ENCODE results near the gene TCOF1.
A peak's percentile ranks its signal among the peaks of the same experiment; 100 is the strongest.

TCOF1 gene

GRCh38 chr5:150400316-150401075 is 43.0 kb downstream of the TCOF1 start:
- no peak overlapping the region for H3K4ac ChIP-seq (ENCODE audit: low read length)
- no peak overlapping the region for H2BK120ac ChIP-seq (ENCODE audit: low read depth, low read length)
- no peak overlapping the region for H4K8ac ChIP-seq (ENCODE audit: low read depth, low read length)
- no peaks in the 10 kb centered on the region for H3K79me1 ChIP-seq (ENCODE audit: low read depth, low read length)
- H2AFZ ChIP-seq (ENCODE audit: low read length) = no peak overlapping the region
- peak overlapping the region; percentile 49 for H4K91ac ChIP-seq (ENCODE audit: low read depth, low read length, poor library complexity)
- H3K23ac ChIP-seq (ENCODE audit: low read depth, low read length, poor library complexity) = no peak overlapping the region
- no peak overlapping the region for H3K4me3 ChIP-seq (ENCODE audit: low read length in 2 of 2)
- no peak overlapping the region for H3K14ac ChIP-seq (ENCODE audit: low read length)
- H3K18ac ChIP-seq (ENCODE audit: low read length) = no peak overlapping the region
- peaks cover 59 to 75% of the 10 kb centered on the region in 2 donors for H3K36me3 ChIP-seq (replicated peaks in 1 of 2; ENCODE audit: control insufficient read depth in 2 of 2, insufficient read depth in 2 of 2, low read length in 2 of 2)
- no peaks in the 10 kb centered on the region for H3K4me1 ChIP-seq (ENCODE audit: control insufficient read depth in 2 of 2, insufficient read depth in 1 of 2, low read depth in 1 of 2, low read length in 2 of 2)
- no peak overlapping the region for H3K27ac ChIP-seq (replicated peaks; ENCODE audit: low read length)
- no peak overlapping the region for H3K4me2 ChIP-seq (ENCODE audit: insufficient read depth, low read length, poor library complexity, severe bottlenecking)
- H3K27me3 ChIP-seq (ENCODE audit: control insufficient read depth in 3 of 3, insufficient read depth in 3 of 3, low read depth in 1 of 3, low read length in 3 of 3) = no peaks in the 10 kb centered on the region
- H2BK5ac ChIP-seq (ENCODE audit: low read length) = no peak overlapping the region
- WGBS, 2 donors (ENCODE audit: extremely low coverage in 2 of 2, insufficient read length in 2 of 2, insufficient replicate concordance in 1 of 2) = no CpG with 5 or more reads among the region's 12 CpGs
- no peak overlapping the region for H2AK5ac ChIP-seq (ENCODE audit: low read depth, low read length)
- no peak for DNase-seq (ENCODE audit: low spot score)
- no peak overlapping the region for H2BK15ac ChIP-seq (ENCODE audit: low read length)
- H3K9me3 ChIP-seq (replicated peaks in 1 of 2; ENCODE audit: control insufficient read depth in 2 of 2, insufficient read depth in 1 of 2, low read depth in 1 of 2, low read length in 2 of 2) = no peaks in the 10 kb centered on the region
- H2BK12ac ChIP-seq (ENCODE audit: low read length) = no peak overlapping the region
- no peak overlapping the region for H3K9ac ChIP-seq (ENCODE audit: low read depth, low read length, poor library complexity)

GRCh38 chr5:150401076-150401375 is 43.5 kb downstream of the TCOF1 start:
- Histone ChIP-seq H3K9me3 (replicated peaks in 1 of 2; ENCODE audit: control insufficient read depth in 2 of 2, insufficient read depth in 1 of 2, low read depth in 1 of 2, low read length in 2 of 2) (no peaks in the 10 kb centered on the region), H3K4me1 (ENCODE audit: control insufficient read depth in 2 of 2, insufficient read depth in 1 of 2, low read depth in 1 of 2, low read length in 2 of 2) (no peaks in the 10 kb centered on the region), H3K18ac (ENCODE audit: low read length) (no peak overlapping the region), H2BK120ac (ENCODE audit: low read depth, low read length) (no peak overlapping the region), H2AFZ (ENCODE audit: low read length) (no peak overlapping the region), H3K79me1 (ENCODE audit: low read depth, low read length) (no peaks in the 10 kb centered on the region), H3K23ac (ENCODE audit: low read depth, low read length, poor library complexity) (no peak overlapping the region), H3K4ac (ENCODE audit: low read length) (no peak overlapping the region), H3K4me3 (ENCODE audit: low read length in 2 of 2) (no peak overlapping the region), H3K9ac (ENCODE audit: low read depth, low read length, poor library complexity) (no peak overlapping the region), H2AK5ac (ENCODE audit: low read depth, low read length) (no peak overlapping the region), H2BK12ac (ENCODE audit: low read length) (no peak overlapping the region), H3K27me3 (ENCODE audit: control insufficient read depth in 3 of 3, insufficient read depth in 3 of 3, low read depth in 1 of 3, low read length in 3 of 3) (no peaks in the 10 kb centered on the region), H3K27ac (replicated peaks; ENCODE audit: low read length) (no peak overlapping the region), H3K4me2 (ENCODE audit: insufficient read depth, low read length, poor library complexity, severe bottlenecking) (no peak overlapping the region), H3K36me3 (replicated peaks in 1 of 2; ENCODE audit: control insufficient read depth in 2 of 2, insufficient read depth in 2 of 2, low read length in 2 of 2) (peaks cover 55 to 70% of the 10 kb centered on the region in 2 donors), H4K91ac (ENCODE audit: low read depth, low read length, poor library complexity) (no peak overlapping the region), H2BK15ac (ENCODE audit: low read length) (no peak overlapping the region), H2BK5ac (ENCODE audit: low read length) (no peak overlapping the region), H3K14ac (ENCODE audit: low read length) (no peak overlapping the region), H4K8ac (ENCODE audit: low read depth, low read length) (no peak overlapping the region)
- DNase-seq (ENCODE audit: low spot score) = no peak
- no CpG with 5 or more reads among the region's 3 CpGs for WGBS, 2 donors (ENCODE audit: extremely low coverage in 2 of 2, insufficient read length in 2 of 2, insufficient replicate concordance in 1 of 2)

- H4K8ac ChIP-seq (ENCODE audit: low read depth, low read length) = no peak overlapping the region
- no peak overlapping the region for H3K9ac ChIP-seq (ENCODE audit: low read depth, low read length, poor library complexity)
- WGBS, 2 donors (ENCODE audit: extremely low coverage in 2 of 2, insufficient read length in 2 of 2, insufficient replicate concordance in 1 of 2) = no CpG with 5 or more reads among the region's 11 CpGs
- no peak overlapping the region for H3K27ac ChIP-seq (replicated peaks; ENCODE audit: low read length)
- H2AFZ ChIP-seq (ENCODE audit: low read length) = no peak overlapping the region
- no peak for DNase-seq (ENCODE audit: low spot score)
- H3K18ac ChIP-seq (ENCODE audit: low read length) = no peak overlapping the region
- H3K14ac ChIP-seq (ENCODE audit: low read length) = no peak overlapping the region
- peak overlapping the region in 1 of 2 donors; percentile 25 for H3K4me3 ChIP-seq (ENCODE audit: low read length in 2 of 2)
- H4K91ac ChIP-seq (ENCODE audit: low read depth, low read length, poor library complexity) = no peak overlapping the region
- H3K4me1 ChIP-seq (ENCODE audit: control insufficient read depth in 2 of 2, insufficient read depth in 1 of 2, low read depth in 1 of 2, low read length in 2 of 2) = no peaks in the 10 kb centered on the region
- H3K36me3 ChIP-seq (replicated peaks in 1 of 2; ENCODE audit: control insufficient read depth in 2 of 2, insufficient read depth in 2 of 2, low read length in 2 of 2) = peaks cover 49 to 64% of the 10 kb centered on the region in 2 donors
- H2BK12ac ChIP-seq (ENCODE audit: low read length) = no peak overlapping the region
- peaks cover under 1% of the 10 kb centered on the region for H3K79me1 ChIP-seq (ENCODE audit: low read depth, low read length)
- H2BK120ac ChIP-seq (ENCODE audit: low read depth, low read length) = no peak overlapping the region
- H2AK5ac ChIP-seq (ENCODE audit: low read depth, low read length) = no peak overlapping the region
- H3K4ac ChIP-seq (ENCODE audit: low read length) = no peak overlapping the region
- no peak overlapping the region for H2BK5ac ChIP-seq (ENCODE audit: low read length)
- H3K9me3 ChIP-seq (replicated peaks in 1 of 2; ENCODE audit: control insufficient read depth in 2 of 2, insufficient read depth in 1 of 2, low read depth in 1 of 2, low read length in 2 of 2) = no peaks in the 10 kb centered on the region
- no peaks in the 10 kb centered on the region for H3K27me3 ChIP-seq (ENCODE audit: control insufficient read depth in 3 of 3, insufficient read depth in 3 of 3, low read depth in 1 of 3, low read length in 3 of 3)
- H2BK15ac ChIP-seq (ENCODE audit: low read length) = no peak overlapping the region
- H3K23ac ChIP-seq (ENCODE audit: low read depth, low read length, poor library complexity) = no peak overlapping the region
- H3K4me2 ChIP-seq (ENCODE audit: insufficient read depth, low read length, poor library complexity, severe bottlenecking) = no peak overlapping the region
These were observed 44.1 kb downstream of the TCOF1 start for GRCh38 chr5:150401376-150402228.

GRCh38 chr5:150402229-150402773 is 44.8 kb downstream of the TCOF1 start:
- H2AFZ ChIP-seq (ENCODE audit: low read length) = no peak overlapping the region
- no peak overlapping the region for H2AK5ac ChIP-seq (ENCODE audit: low read depth, low read length)
- no peak overlapping the region for H3K27ac ChIP-seq (replicated peaks; ENCODE audit: low read length)
- no peak overlapping the region for H2BK12ac ChIP-seq (ENCODE audit: low read length)
- no peak overlapping the region for H3K4me3 ChIP-seq (ENCODE audit: low read length in 2 of 2)
- no peak overlapping the region for H3K4ac ChIP-seq (ENCODE audit: low read length)
- no peak for DNase-seq (ENCODE audit: low spot score)
- no peak overlapping the region for H2BK5ac ChIP-seq (ENCODE audit: low read length)
- H4K91ac ChIP-seq (ENCODE audit: low read depth, low read length, poor library complexity) = no peak overlapping the region
- peak overlapping the region; percentile 22 for H3K18ac ChIP-seq (ENCODE audit: low read length)
- no peak overlapping the region for H3K4me2 ChIP-seq (ENCODE audit: insufficient read depth, low read length, poor library complexity, severe bottlenecking)
- H3K4me1 ChIP-seq (ENCODE audit: control insufficient read depth in 2 of 2, insufficient read depth in 1 of 2, low read depth in 1 of 2, low read length in 2 of 2) = no peaks in the 10 kb centered on the region
- no CpG with 5 or more reads among the region's 4 CpGs for WGBS, 2 donors (ENCODE audit: extremely low coverage in 2 of 2, insufficient read length in 2 of 2, insufficient replicate concordance in 1 of 2)
- no peak overlapping the region for H2BK120ac ChIP-seq (ENCODE audit: low read depth, low read length)
- peaks cover 45 to 58% of the 10 kb centered on the region in 2 donors for H3K36me3 ChIP-seq (replicated peaks in 1 of 2; ENCODE audit: control insufficient read depth in 2 of 2, insufficient read depth in 2 of 2, low read length in 2 of 2)
- H3K14ac ChIP-seq (ENCODE audit: low read length) = no peak overlapping the region
- H4K8ac ChIP-seq (ENCODE audit: low read depth, low read length) = no peak overlapping the region
- peaks cover 2% of the 10 kb centered on the region for H3K79me1 ChIP-seq (ENCODE audit: low read depth, low read length)
- peak overlapping the region; percentile 34 for H3K23ac ChIP-seq (ENCODE audit: low read depth, low read length, poor library complexity)
- H3K9me3 ChIP-seq (replicated peaks in 1 of 2; ENCODE audit: control insufficient read depth in 2 of 2, insufficient read depth in 1 of 2, low read depth in 1 of 2, low read length in 2 of 2) = no peaks in the 10 kb centered on the region
- no peak overlapping the region for H2BK15ac ChIP-seq (ENCODE audit: low read length)
- H3K9ac ChIP-seq (ENCODE audit: low read depth, low read length, poor library complexity) = no peak overlapping the region
- no peaks in the 10 kb centered on the region for H3K27me3 ChIP-seq (ENCODE audit: control insufficient read depth in 3 of 3, insufficient read depth in 3 of 3, low read depth in 1 of 3, low read length in 3 of 3)
